NCI-H524 treated with DMSO at 0.1 percent for 48 hours (cell line): Measurements from ENCODE around the gene DNTTIP2.
A peak's percentile ranks its signal among the peaks of the same experiment; 100 is the strongest.
"Not testable (repeated sequence)": the region's sequence is repeated elsewhere in the genome, so short reads cannot be mapped to it uniquely, and the experiment has no call there.

Experiments used
- DNase-seq: peaks from one replicate; lab custom pipeline; 2025; lab: John Stamatoyannopoulos, UW

Gene DNTTIP2

DNA sequence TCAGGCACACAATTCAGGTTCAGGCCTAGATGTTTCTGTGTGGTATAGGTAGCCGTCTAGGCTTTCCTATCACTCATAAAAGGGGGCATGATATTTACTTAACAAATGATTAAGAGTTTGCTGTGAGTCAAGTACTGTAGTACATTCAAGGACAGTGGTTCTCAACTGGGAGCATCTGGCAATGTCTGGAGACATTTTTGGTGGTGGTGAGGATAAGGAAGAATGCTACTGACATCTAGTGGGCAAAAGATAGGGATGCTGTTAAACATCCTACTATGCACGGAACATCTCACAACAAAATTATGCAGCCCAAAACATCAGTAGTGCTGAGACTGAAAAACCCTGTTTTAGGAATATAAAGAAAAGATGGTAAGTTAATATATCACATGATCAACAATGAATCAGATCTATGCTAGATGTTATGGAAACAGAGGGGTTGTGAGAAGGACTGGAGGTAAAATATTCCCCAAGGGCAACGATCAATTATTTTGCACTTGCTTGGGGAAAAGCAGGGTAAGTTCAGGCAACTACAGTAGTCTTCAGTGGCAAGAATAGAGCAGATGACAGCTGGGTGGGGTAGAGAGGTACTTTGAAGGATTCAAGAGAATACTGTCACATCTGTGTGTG, 4.9 kb downstream of the DNTTIP2 start:
- DNase-seq, result no peak

GRCh38 chr1:93871366-93871765, 7.6 kb downstream of the DNTTIP2 start:
- DNase-seq, result no peak

DNA sequence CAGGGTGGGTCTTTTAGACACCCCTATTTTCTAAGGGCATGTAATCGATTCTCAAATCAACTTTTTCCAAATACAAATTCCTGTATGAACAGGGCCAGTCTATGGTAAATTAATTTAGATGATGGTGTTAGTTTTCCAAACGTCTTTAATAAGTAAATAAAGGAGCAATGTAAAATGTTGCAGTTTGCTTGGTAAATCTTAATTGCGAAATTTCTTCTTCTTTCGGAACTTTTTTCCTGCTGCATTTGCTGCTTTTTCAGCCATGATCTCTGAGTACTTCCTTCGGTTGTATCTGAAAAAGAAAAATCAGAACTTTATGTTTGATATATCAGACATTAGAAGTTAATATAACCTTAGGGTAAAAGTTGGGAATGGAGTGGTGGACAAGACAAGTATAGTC, 9.4 kb downstream of the DNTTIP2 start:
- no peak for DNase-seq

DNA sequence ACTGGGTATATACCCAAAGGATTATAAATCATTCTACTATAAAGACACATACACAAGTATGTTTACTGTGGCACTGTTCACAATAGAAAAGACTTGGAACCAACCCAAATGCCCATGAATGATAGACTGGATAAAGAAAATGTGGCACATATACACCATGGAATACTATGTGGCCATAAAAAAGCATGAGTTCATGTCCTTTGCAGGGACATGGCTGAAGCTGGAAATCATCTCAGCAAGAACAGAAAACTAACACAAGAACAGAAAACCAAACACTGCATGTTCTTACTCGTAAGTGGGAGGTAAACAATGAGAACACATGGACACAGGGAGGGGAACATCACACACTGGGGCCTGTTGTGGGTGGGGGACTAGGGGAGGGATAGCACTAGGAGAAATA, 10.5 kb downstream of the DNTTIP2 start:
- DNase-seq, result not testable (repeated sequence)

DNA sequence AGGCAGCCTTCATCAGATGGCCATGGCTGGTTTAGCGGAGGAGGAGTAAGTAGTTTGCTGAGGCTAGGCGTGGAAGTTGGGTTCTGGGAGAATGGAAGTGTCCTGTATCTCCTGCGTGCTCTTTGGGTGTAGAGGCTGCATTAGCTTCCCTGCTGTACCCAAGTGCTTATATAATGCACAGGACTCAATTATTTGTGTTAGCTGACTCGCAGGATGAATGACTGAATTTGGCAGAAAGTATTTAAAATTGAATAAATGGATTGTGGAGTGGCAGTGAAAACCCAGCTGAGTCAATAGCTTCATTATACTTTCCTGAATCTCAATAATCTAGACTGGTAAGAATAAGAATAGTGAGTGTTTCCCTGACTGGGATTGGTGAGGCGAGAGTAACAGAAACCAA, 13.8 kb downstream of the DNTTIP2 start:
- no peak for DNase-seq

DNA sequence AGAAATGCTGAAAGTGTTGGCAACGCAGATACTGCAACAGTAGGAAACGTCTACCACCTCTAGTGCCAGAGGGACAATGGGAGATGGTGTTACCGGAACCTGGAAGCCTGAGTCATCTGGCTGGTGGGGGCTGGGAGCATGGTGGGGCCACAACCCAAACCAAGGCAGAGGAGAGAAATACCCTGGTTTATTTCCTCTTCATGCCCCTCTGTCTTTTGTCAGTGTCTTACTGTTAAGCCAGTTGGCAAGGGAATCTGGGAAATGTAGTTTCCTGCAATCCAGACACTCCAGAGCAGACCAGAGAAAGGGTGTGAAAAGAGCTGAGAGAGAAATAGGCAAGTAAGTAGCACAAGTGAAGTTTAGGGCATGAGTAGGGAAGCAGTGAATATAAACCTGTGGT, 14.8 kb downstream of the DNTTIP2 start:
- no peak for DNase-seq

GRCh38 chr1:93857653-93858052, 21.4 kb downstream of the DNTTIP2 start:
- DNase-seq, result not testable (repeated sequence)

DNA sequence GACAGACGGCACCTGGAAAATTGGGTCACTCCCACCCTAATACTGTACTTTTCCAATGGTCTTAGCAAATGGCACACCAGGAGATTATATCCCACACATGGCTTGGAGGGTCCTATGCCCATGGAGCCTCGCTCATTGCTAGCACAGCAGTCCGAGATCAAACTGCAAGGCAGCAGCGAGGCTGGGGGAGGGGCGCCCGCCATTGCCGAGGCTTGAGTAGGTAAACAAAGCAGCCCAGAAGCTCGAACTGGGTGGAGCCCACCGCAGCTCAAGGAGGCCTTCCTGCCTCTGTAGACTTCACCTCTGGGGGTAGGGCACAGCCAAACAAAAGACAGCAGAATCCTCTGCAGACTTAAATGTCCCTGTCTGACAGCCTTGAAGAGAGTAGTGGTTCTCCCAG, 23.0 kb downstream of the DNTTIP2 start:
- not testable (repeated sequence) for DNase-seq

DNA sequence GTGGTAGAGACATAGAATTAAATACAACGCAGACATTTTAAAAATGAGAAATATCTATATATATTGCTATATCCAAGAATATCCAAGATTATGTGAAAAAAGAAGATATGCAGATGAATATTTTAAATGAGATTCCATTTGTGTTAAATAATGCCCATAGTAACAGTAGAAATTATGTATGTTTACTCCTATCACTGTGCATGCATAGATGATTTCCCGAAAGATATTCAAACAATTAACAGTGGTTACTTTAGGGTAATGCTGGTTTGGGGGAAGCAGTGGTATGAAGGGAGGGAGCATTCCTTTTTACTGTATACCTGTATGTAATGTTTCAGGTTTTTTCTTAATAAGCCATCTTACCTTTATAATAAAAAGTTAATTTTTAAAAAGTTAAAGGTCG, 25.1 kb downstream of the DNTTIP2 start:
- no peak for DNase-seq

DNA sequence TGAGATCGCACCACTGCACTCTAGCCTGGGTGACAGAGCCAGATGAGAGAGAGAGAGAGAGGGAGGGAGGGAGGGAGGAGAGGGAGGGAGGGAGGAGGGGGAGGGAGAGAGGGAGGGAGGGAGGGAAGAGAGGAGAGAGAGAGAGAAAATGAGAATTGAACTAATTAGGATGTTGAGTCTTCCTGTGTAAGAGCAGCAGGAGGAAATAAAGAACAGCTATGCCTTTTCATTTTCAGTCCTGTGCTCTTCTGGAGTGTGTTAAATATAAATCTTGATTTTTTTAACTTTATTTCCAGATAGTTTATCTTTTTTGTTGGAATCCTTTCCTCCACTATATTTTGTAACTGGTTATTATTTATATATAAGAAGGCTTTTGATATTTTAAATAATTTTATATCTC, 27.1 kb downstream of the DNTTIP2 start:
- no peak for DNase-seq

DNA sequence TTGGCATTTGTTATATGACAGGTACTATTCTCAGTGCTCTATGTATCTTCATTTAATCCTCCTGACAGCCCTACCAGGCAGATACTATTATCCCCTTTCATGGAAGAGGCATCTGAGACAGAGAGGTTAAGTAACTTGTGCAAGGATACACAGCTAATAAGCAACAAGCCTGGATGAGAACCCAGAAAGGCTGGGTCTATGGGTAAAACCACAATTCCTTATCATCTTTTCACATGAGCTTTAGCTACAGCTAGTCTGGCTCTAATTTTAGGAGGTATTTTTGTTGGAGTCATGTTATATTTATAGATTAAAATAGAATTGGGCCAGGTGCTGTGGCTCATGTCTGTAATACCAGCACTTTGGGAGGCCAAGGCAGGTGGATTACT, 27.7 kb downstream of the DNTTIP2 start:
- DNase-seq, result no peak

DNA sequence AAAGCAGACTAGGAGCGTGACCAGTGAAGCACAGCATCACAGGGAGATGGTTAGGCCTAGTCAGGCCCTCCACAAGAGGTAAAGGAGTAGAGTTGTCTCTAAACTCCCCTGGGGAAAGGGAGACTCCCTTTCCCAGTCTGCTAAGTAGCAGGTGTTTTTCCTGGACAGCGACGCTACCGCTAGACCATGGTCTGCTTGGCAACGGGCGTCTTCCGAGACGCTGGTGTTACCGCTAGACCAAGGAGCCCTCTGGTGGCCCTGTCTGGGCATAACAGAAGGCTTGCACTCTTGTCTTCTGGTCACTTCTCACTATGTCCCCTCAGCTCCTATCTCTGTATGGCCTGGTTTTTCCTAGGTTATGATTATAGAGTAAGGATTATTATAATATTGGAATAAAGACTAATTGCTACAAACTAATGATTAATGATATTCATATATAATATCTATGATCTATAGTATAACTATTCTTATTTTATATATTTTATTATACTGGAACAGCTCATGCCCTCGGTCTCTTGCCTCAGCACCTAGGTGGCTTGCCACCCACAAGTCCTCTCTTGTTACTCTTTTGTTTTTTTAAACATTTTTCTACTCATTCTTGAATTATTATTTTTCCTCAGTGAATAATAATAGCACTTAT, 28.2 kb downstream of the DNTTIP2 start:
- DNase-seq, result not testable (repeated sequence)

GRCh38 chr1:93848350-93848883, 30.6 kb downstream of the DNTTIP2 start:
- DNase-seq, result no peak

GRCh38 chr1:93847811-93848288, 31.2 kb downstream of the DNTTIP2 start:
- DNase-seq, result peak; percentile 4

- DNase-seq, result peak; percentile 34
These were observed 31.8 kb downstream of the DNTTIP2 start for GRCh38 chr1:93846992-93847810.

DNA sequence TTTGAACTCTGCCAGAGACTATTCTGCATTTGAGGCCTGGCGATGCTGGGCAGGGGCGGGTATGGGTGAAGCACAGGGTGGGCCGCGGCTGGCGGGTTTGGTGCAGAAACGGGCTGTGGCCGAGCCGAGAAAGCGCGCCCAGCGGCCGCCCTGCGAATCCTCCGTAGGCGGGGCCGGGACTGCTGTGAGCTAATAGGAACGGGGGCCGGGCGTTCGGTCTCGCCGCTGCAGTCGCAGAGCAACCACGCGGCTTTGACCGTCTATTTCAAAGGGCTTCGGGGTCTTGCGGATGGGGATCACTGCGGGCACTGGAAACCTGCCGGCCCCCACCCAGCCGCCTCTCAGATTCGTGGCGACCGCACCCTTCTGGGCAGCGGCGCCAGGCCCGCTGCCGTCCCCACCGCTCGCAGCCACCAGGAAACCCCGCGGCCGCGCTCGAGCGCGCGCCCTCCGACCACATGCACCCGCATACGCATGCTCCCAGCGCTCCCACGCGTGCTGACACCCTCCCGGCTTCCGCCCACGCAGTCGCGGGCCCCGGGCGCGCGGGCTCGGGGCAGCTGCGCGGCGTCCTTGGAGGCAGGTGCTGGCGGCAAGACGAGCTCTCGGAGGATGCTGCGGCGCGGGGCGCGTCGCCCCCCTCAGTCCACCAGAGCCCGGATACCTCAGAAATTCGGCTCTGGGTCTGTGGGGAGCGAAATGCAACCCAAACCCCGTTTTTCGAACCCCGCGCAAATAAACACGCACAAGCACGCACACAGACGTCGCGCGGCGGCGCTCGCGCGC, 32.6 kb downstream of the DNTTIP2 start:
- peak; percentile 21 for DNase-seq

DNA sequence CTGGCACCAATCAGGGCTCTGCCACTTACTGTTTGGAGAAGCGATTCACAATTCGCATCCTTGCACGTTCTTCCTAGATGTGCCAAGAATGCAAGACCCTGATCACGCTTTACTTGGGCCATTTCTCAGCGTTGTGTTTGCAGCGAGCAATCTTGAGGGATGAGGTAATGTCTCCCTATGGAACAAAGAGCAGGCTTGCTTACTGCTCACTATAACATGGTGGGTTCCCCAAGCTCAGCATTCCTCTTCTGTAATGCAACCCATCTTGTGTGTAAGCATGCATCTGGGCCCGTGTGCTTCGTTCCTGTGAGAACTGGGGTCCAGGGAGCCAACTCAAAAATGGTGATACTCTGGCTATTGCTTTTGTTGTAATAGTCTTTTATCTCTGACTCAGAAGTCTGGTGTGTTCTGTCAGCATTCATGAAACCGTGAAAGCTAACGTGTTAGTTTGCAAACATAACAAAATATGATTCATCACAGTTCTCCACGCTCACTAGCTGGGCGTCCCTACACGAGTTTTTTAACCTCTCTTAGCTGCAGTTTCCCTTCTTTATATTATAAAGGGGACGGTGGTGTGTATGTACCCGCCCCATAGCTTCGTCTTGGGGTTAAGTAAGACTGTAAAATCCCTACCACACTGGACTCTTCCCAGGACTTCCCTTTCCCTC, 33.3 kb downstream of the DNTTIP2 start:
- DNase-seq, result no peak

DNA sequence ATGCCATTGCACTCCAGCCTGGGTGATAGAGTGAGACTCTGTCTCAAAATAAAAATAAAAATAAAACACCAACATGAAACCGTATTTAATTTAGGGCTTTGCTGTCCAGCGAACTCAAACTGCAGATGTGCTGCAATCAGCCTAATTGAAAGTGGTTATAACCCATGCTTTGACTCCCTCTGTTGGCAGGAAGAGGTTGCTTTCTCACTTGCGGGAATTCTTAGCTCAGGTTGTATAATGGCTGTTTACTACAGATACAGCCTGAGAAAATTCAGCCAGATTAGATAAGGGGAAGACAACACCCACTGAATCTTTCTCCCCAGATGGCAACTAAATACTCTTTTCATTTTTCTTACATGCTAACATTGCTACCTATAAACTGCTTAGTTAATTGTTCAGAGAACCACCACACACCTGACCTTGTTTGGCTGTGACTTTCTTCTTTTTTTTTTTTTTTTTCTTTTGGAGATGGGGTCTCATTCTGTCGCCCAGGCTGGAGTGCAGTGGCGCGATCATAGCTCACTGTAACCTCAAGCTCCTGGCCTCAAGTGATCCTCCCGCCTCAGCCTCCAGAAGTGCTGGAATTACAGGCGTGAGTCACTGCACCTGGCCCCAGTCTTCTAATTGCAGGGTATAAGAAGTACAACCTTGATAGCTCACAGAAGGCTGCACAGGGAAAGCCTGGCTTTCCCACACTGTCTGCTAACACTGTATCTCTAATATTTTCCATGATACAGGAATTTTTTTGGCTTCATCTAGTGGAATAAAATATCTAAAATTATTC, 34.6 kb downstream of the DNTTIP2 start:
- peak; percentile 11 for DNase-seq

DNA sequence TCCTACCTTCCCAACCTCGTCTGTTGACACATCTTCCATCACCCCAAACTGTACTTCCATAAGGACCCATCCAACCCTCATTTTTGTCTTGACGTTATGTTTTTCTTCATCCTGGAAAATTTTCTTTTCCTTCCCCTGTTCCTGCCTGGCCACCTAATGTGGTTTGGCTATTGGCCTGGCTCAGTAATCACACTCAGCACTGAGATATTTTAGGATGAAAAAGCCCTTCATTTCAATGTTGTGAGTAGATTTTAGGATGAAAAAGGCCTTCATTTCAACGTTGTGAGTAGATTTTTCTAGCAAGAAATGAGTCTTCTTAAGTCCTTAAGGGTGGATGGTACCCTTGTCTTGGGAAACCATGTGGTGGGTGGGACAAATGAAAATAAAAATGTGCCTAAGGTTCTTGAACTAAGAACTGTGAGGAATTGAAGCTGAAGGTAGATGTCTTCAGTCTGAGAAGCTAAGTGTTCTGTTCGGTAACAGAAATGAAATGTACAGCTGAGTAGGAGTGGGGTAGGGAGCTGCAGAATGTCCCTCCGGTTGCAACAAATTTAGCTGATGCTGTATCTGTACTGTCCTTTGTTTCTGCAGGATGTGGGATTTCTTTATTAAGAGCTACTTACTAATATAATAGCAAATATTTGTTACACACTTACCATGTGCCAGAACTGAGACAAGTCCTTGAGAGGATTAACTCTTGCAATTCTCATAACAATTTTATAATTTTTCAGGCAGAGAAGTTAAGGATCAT, 36.1 kb downstream of the DNTTIP2 start:
- no peak for DNase-seq

DNA sequence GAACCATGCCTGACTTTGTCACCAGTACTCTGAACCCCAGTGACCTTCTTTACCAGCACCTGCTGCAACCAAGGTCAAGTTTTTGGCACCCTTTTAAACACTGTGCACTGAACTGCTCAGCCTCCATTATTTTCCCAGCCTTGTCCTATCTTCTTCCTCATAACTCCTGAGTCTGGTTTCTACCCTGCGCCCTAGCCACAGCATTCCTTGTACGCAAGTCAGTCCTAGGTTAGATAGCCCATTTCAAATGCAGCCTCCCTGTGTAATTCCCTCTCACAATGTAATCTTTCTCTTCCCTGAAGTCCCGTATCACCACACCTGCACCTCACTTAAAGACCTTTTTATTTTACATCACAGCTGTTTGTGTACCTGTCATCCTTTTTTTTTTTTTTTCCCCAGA, 37.2 kb downstream of the DNTTIP2 start:
- DNase-seq, result no peak
